ENCODE results near the gene DENND1A. TPM values are rescaled to one million over a fixed set of nuclear protein-coding genes. Genes with fewer than 3 reads are reported as not detected.

DENND1A gene
- total and polyA plus RNA-seq, 2 experiments from 2014 or later: 13.1 to 28.7 TPM

DNA sequence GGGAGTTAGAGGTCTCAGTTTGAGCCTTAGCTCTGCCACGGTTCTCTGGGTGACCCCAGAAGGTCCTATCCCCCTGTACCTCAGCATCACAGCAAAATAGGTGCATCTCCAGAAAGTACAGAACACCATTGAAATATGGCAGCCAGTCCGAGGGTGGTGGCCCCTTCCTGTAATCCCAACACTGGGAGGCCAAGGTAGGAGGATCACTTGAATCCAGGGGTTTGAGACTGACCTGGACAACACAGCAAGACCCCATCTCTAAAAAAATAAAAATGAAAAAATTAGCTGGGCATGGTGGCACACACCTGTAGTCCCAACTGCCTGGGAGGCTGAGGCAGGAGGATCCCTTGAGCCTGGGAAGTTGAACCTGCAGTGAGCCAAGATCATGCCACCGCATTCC lies 580.9 kb downstream of the DENND1A start:
- Histone ChIP-seq H2AFZ (no peak overlapping the region), H3K27ac (ENCODE audit: low read depth) (no peak overlapping the region), H3F3A (replicated peaks; ENCODE audit: low read depth) (peaks cover 8% of the 10 kb centered on the region; the same call in 1 of the 2 replicates), H3K9me2 (ENCODE audit: insufficient read depth) (no peaks in the 10 kb centered on the region), H4K20me1 (replicated peaks; ENCODE audit: insufficient read depth) (no peaks in the 10 kb centered on the region), H3K4me2 (no peak overlapping the region), H3K79me2 (replicated peaks; ENCODE audit: insufficient read depth) (no peaks in the 10 kb centered on the region), H3K4me1 (ENCODE audit: insufficient read depth) (no peaks in the 10 kb centered on the region), H3K4me3 (no peak overlapping the region), H3K36me3 (ENCODE audit: insufficient read depth) (no peaks in the 10 kb centered on the region), H3K27me3 (ENCODE audit: insufficient read depth) (no peaks in the 10 kb centered on the region)
- H3K27me3 Mint-ChIP-seq (ENCODE audit: insufficient read depth, low read depth, poor library complexity): peaks cover 12% of the 10 kb centered on the region
- H3K4me3 Mint-ChIP-seq: no peak overlapping the region
- H3K27ac Mint-ChIP-seq: no peak overlapping the region
- no peaks in the 10 kb centered on the region for H3K36me3 Mint-ChIP-seq (ENCODE audit: low read depth)
- ATAC-seq: no peak
- no peak for TF ChIP-seq CREB1 (CRISPR knock-in tag; IDR thresholded peaks at IDR 0.05; ENCODE audit: low read depth)
- TF ChIP-seq JUNB (IDR thresholded peaks at IDR 0.05; ENCODE audit: unreplicated experiment): no peak
- TF ChIP-seq EZH2 (IDR thresholded peaks at IDR 0.05; ENCODE audit: low read depth, unreplicated experiment): no peak
- TF ChIP-seq, protein P1, sequence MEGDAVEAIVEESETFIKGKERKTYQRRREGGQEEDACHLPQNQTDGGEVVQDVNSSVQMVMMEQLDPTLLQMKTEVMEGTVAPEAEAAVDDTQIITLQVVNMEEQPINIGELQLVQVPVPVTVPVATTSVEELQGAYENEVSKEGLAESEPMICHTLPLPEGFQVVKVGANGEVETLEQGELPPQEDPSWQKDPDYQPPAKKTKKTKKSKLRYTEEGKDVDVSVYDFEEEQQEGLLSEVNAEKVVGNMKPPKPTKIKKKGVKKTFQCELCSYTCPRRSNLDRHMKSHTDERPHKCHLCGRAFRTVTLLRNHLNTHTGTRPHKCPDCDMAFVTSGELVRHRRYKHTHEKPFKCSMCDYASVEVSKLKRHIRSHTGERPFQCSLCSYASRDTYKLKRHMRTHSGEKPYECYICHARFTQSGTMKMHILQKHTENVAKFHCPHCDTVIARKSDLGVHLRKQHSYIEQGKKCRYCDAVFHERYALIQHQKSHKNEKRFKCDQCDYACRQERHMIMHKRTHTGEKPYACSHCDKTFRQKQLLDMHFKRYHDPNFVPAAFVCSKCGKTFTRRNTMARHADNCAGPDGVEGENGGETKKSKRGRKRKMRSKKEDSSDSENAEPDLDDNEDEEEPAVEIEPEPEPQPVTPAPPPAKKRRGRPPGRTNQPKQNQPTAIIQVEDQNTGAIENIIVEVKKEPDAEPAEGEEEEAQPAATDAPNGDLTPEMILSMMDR (conservative IDR thresholded peaks at IDR 0.05; ENCODE audit: low read depth in 2 of 2): no peak
- TF ChIP-seq POLR2AphosphoS5 (IDR thresholded peaks at IDR 0.05; ENCODE audit: low read depth): no peak
- TF ChIP-seq EZH2phosphoT487 (IDR thresholded peaks at IDR 0.05; ENCODE audit: unreplicated experiment): no peak
- no peak for TF ChIP-seq ZNF114 (CRISPR knock-in tag; IDR thresholded peaks at IDR 0.05)
- no peak for TF ChIP-seq ZNF331 (CRISPR knock-in tag; IDR thresholded peaks at IDR 0.05; ENCODE audit: low read depth)
- TF ChIP-seq STAT1 (IDR thresholded peaks at IDR 0.05; ENCODE audit: unreplicated experiment): no peak
- peaks cover 10% of the 10 kb centered on the region for H3K4me1 Mint-ChIP-seq
- DNase-seq (ENCODE audit: low spot score): no peak
- no peaks in the 10 kb centered on the region; the same call in 2 of the 3 replicates for H3K9me3 Mint-ChIP-seq

DNA sequence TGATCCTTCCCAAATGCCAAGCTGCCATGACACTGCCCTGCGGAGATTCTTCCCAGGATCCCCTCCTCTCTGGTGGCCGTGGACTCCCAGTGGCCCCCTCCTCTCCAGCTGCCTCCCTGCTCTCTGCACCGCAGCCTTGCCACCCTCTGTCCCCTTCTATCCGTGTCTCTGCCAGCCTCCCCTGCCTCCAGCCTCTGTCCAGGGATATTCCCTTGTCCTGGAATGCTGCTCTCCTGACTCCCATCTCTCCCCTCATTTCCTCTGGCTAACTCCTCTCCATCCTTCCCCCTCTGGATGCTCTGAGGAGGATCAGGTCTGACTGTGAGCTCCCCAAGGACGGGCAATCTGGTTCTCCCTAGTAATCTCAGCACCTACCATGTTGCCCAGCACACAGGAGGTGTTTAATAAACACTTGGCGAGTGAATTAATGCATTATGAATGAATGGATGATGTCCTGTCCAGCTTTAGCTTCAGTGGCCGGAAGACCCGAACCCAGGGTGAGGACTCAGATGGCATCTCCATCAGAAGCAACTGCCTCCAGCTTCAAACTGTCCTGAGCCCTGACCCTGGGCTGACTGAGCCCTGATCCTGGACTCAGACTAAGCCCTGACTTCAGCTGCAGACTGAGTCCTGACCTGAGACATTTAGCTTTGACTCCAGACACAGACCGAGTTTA lies 581.5 kb downstream of the DENND1A start:
- Mint-ChIP-seq H3K27me3 (ENCODE audit: insufficient read depth, low read depth, poor library complexity) (peaks cover 7% of the 10 kb centered on the region), H3K36me3 (ENCODE audit: low read depth) (no peaks in the 10 kb centered on the region), H3K27ac (no peak overlapping the region), H3K4me1 (peaks cover 8% of the 10 kb centered on the region), H3K9me3 (no peaks in the 10 kb centered on the region; the same call in 2 of the 3 replicates), H3K4me3 (no peak overlapping the region)
- no peak overlapping the region for H3K4me3 ChIP-seq
- H3K9me2 ChIP-seq (ENCODE audit: insufficient read depth): no peaks in the 10 kb centered on the region
- no peak overlapping the region for H3K4me2 ChIP-seq
- no peak overlapping the region for H2AFZ ChIP-seq
- no peaks in the 10 kb centered on the region for H3K27me3 ChIP-seq (ENCODE audit: insufficient read depth)
- H3K4me1 ChIP-seq (ENCODE audit: insufficient read depth): no peaks in the 10 kb centered on the region
- no peak overlapping the region for H3K27ac ChIP-seq (ENCODE audit: low read depth)
- no peaks in the 10 kb centered on the region for H4K20me1 ChIP-seq (replicated peaks; ENCODE audit: insufficient read depth)
- no peaks in the 10 kb centered on the region for H3K36me3 ChIP-seq (ENCODE audit: insufficient read depth)
- no peak for ATAC-seq
- no peaks in the 10 kb centered on the region for H3K79me2 ChIP-seq (replicated peaks; ENCODE audit: insufficient read depth)
- peaks cover 8% of the 10 kb centered on the region; the same call in 1 of the 2 replicates for H3F3A ChIP-seq (replicated peaks; ENCODE audit: low read depth)
- no peak for DNase-seq (ENCODE audit: low spot score)
- TF ChIP-seq ZNF114 (CRISPR knock-in tag; IDR thresholded peaks at IDR 0.05) (no peak), EZH2 (IDR thresholded peaks at IDR 0.05; ENCODE audit: low read depth, unreplicated experiment) (no peak), POLR2AphosphoS5 (IDR thresholded peaks at IDR 0.05; ENCODE audit: low read depth) (no peak), STAT1 (IDR thresholded peaks at IDR 0.05; ENCODE audit: unreplicated experiment) (no peak), EZH2phosphoT487 (IDR thresholded peaks at IDR 0.05; ENCODE audit: unreplicated experiment) (no peak), JUNB (IDR thresholded peaks at IDR 0.05; ENCODE audit: unreplicated experiment) (no peak), NANOG (IDR thresholded peaks at IDR 0.05; ENCODE audit: borderline replicate concordance) (no peak)
- TF ChIP-seq, protein P2, sequence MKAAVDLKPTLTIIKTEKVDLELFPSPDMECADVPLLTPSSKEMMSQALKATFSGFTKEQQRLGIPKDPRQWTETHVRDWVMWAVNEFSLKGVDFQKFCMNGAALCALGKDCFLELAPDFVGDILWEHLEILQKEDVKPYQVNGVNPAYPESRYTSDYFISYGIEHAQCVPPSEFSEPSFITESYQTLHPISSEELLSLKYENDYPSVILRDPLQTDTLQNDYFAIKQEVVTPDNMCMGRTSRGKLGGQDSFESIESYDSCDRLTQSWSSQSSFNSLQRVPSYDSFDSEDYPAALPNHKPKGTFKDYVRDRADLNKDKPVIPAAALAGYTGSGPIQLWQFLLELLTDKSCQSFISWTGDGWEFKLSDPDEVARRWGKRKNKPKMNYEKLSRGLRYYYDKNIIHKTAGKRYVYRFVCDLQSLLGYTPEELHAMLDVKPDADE (IDR thresholded peaks at IDR 0.05): no peak
- TF ChIP-seq, protein P1 (conservative IDR thresholded peaks at IDR 0.05; ENCODE audit: low read depth in 2 of 2): no peak
- TF ChIP-seq, protein P3, sequence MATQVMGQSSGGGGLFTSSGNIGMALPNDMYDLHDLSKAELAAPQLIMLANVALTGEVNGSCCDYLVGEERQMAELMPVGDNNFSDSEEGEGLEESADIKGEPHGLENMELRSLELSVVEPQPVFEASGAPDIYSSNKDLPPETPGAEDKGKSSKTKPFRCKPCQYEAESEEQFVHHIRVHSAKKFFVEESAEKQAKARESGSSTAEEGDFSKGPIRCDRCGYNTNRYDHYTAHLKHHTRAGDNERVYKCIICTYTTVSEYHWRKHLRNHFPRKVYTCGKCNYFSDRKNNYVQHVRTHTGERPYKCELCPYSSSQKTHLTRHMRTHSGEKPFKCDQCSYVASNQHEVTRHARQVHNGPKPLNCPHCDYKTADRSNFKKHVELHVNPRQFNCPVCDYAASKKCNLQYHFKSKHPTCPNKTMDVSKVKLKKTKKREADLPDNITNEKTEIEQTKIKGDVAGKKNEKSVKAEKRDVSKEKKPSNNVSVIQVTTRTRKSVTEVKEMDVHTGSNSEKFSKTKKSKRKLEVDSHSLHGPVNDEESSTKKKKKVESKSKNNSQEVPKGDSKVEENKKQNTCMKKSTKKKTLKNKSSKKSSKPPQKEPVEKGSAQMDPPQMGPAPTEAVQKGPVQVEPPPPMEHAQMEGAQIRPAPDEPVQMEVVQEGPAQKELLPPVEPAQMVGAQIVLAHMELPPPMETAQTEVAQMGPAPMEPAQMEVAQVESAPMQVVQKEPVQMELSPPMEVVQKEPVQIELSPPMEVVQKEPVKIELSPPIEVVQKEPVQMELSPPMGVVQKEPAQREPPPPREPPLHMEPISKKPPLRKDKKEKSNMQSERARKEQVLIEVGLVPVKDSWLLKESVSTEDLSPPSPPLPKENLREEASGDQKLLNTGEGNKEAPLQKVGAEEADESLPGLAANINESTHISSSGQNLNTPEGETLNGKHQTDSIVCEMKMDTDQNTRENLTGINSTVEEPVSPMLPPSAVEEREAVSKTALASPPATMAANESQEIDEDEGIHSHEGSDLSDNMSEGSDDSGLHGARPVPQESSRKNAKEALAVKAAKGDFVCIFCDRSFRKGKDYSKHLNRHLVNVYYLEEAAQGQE (IDR thresholded peaks at IDR 0.05; ENCODE audit: unreplicated experiment): no peak
